Right lung (tissue), 5 donors: Measurements from ENCODE around the gene AHNAK. TPM values are rescaled to one million over a fixed set of nuclear protein-coding genes. Genes with fewer than 3 reads are reported as not detected.
"Not testable (repeated sequence)": the region's sequence is repeated elsewhere in the genome, so short reads cannot be mapped to it uniquely, and the experiment has no call there.

Source experiments
- DNase-seq, 2 donors: peaks; one replicate each; pipeline ENCODE4 v3.0.0-alpha.2; 2013
- polyA plus RNA-seq, 5 donors: library from polyadenylated mRNA; unstranded; fragments of 120-200 nt; gene quantifications; one replicate each; pipeline versions ENCODE4 v1.2.1 to v1.2.3, GENCODE V29; 2013; ENCODE audit warnings: inconsistent platforms in 1 of 5, low replicate concordance in 1 of 5; ENCODE audit not compliant: insufficient read length in 5 of 5, insufficient read depth in 1 of 5

AHNAK gene
- polyA plus RNA-seq, 5 donors, result 154 to 240 (median 173) TPM

DNA sequence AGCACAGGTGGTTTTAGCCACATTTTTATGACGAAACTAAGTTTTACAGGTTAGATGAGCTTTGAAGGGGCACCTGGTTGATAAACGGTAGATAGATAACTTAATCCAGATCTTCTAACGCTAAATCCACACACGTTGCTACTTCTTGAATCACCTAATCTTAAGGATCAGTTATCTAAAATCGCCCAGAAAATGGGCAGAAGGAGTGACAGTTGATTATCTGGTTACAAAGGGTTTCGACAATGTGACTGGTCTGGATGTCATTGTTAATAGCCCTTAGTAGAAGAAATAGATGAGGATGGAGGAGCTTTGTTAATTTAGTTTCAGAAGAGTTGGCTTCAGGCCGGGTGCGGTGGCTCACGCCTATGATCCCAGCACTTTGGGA, 84.1 kb downstream of the AHNAK start:
- DNase-seq, result no peak

- DNase-seq, result no peak
Observed at GRCh38 chr11:62461740-62462507, 84.7 kb downstream of the AHNAK start.

DNA sequence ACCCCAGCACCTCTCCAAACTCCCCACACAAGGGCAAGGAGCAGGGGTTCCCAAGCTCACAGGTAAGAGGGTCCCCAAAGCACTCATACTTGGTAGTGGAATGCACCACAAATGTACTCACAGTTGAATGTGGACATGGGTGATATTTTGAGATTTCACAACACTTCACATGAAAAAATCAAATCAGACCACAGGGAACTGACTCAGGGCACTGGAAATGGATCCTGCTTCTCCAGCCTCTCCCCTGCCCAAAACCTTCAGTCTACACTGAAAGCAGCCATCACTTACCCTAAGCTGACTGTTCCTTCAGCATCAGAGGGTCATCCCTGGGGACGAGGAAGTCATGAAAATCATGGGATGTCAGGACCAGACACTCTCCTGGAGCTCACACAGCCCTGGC, 87.5 kb downstream of the AHNAK start:
- DNase-seq, result no peak

DNA sequence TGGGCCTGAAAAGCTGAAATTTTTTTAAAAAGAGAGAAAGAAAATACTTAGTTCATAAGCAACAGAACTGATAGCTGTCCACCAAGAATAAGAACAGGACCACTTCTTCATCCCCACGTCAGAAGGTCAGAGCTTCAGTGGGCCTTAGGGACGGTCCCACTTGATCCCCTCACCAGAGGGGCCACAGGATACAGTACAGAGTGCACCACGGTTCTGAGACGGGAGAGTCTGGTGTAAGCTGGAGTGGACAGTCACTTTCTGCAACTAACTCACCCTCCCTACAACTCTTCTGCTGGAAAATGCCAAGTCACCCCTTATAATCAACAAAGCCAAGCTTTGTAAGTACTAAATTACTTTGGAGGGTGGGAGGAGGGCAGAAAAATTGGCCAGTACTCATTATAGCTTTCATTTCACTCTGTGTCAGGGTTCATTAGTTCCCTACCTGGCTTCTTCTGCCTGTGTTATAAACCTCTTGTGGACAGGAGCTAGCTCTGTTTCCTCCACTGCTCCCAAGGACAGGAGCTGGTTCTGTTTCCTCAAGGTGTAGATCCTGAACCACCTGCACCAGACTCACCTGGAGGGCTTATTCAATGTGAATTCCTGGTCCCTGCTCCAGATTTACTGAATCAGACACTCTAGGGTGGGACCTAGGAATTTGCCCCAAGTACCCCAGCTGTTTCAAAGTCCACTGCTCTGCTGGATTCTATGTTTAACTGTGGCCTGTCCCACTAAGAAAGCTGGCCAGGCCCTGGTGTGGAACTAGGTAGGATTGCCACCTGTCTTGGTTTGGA, 88.2 kb downstream of the AHNAK start:
- no peak for DNase-seq

GRCh38 chr11:62457478-62457877, 89.1 kb downstream of the AHNAK start:
- DNase-seq, result no peak

- no peak for DNase-seq
Observed at GRCh38 chr11:62456630-62457029, 90.0 kb downstream of the AHNAK start.

DNA sequence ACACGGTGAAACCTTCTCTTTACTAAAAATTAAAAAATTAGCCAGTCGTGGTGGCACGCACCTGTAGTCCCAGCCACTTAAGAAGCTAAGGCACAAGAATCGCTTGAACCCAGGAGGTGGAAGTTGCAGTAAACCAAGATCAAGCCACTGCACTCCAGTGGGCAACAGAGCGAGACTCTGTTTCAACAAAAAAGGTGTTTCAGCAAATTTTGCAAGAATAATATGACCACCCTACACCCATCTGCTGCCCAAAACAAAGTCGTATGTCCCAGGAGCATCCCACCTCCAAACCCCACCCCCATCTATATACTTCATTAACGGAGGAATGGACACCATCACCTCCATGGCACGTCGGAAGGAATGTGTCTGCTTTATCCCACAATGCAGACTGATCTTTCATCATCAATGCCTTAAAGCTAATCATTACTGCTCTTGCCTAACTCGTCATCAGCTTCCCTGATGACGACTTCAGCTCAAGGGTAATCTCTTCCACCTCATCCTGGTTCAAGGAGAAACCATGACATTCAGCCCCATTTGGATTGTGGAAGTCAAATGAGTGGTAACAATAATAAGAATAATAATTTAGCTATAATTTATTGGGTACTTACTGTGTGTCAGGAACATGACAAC, 93.7 kb downstream of the AHNAK start:
- DNase-seq, result no peak

- no peak for DNase-seq
Observed at GRCh38 chr11:62452261-62452660, 94.3 kb downstream of the AHNAK start.

DNA sequence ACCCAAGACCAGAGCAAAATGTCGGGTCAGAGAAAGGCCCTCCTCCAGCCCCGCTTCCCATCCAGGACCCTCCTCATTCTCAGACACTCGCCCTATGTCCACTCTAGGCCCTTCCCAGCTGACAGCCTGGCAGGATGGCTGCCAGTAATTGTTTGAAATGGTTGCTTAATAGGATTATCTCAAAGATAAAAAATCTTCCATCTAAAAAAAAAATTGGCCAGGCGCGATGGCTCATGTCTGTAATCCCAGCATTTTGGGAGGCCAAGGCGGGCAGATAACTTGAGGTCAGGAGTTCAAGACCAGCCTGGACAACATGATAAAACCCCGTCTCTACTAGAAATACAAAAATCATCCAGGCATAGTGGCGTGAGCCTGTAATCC, 95.4 kb downstream of the AHNAK start:
- DNase-seq, result peak; percentile 39 to 42

DNA sequence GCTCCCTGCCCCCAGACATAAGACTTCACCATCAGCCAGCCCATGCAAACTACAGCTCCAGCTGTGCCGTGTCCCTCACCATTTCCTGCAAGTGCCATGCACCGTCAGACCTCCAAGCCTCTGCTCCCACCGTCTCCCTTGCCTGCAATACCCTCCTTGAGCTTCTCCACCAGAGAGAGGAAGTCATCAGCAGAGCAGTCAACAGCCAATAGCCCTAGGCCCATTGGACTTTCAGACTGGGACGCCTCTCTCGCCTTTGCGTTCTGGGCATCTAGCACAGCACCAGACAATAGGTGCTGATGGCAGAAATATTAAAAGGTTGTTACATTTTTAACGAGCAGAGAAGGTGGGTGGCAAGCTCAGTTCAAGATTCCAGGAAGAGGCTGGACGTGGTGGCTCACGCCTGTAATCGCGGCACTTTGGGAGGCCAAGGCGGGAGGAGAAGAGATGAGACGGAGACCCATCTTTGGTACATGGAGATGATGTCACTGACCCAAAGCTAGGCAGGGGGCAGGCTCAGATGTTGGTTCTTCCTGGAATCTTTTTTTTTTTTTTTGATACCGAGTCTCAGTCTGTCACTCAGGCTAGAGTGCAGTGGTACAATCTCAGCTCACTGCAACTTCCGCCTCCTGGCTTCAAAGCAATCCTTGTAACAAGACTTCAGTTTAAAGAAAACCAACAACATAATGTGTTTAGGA, 95.9 kb downstream of the AHNAK start:
- DNase-seq, result no peak

- not testable (repeated sequence) for DNase-seq
Observed at GRCh38 chr11:62449912-62450311, 96.7 kb downstream of the AHNAK start.

GRCh38 chr11:62449451-62449851, 97.2 kb downstream of the AHNAK start:
- no peak for DNase-seq

DNA sequence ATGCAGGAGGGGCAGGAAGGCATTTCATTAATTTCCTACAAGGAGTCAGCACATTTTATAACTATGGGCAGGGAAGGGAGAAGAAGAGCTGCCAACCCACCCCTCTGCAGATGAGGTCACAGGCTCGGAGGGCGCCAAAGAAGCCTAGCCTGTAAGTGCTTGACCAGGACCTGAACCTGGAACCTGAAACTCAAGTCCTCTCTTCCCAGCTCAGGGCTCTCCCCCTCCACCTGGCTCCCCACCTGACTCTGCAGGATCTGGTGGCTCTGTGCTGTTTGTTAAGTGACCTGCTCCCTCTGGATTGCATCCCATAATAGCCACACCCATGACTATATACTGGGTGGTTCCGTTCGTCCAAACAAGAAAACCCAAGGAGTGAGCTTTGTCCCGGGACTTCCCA, 100.5 kb downstream of the AHNAK start:
- DNase-seq, result no peak

DNA sequence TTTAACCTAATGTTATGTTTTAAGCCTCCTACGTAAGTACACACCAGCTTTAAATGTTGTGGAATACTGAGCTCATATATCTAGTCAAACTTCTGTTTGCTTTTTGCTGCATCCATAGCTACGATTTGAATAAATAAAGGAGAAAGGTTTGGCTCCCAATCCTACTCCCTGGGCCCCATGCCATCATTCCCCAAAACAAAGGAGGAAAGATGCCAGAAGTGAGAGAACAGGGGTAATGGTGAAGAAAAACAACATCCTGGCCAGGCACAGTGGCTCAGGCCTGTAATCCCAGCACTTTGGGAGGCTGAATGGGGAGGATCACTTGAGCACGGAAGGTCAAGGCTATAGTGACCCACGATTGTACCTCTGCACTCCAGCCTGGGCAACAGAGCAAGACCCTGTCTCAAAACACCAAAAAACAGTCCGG, 101.3 kb downstream of the AHNAK start:
- peak; percentile 84 to 92 for DNase-seq

GRCh38 chr11:62444835-62445234, 101.8 kb downstream of the AHNAK start:
- no peak for DNase-seq

DNA sequence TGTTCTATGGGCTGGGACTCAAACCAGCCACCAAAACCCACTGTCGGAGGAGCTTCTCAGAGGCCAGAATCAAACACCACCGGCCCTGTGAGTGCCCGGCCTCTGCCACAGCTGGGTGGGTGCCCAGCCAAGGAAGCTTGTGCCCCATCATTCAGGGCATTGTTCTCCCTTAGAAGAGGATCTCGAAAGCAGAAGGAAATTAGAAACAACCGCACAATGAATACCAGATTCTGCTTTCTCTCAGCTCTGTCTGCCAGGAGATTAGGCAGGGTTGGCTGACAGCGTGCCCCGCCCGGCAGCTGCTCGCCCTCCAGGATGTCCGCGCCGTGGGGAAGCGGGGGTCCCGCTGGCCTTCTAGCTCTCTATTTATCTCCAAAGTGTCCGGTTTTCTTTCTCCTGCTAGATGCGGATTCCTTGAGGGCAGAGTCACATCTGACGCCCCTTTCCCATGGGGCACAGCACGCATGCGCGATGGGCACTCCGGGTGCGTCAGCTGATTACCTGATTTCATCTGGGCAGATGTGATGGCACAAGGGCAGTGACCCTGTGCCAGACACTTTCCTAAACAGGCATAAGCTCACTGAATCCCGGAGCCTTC, 102.3 kb downstream of the AHNAK start:
- DNase-seq, result peak; percentile 63 to 64

DNA sequence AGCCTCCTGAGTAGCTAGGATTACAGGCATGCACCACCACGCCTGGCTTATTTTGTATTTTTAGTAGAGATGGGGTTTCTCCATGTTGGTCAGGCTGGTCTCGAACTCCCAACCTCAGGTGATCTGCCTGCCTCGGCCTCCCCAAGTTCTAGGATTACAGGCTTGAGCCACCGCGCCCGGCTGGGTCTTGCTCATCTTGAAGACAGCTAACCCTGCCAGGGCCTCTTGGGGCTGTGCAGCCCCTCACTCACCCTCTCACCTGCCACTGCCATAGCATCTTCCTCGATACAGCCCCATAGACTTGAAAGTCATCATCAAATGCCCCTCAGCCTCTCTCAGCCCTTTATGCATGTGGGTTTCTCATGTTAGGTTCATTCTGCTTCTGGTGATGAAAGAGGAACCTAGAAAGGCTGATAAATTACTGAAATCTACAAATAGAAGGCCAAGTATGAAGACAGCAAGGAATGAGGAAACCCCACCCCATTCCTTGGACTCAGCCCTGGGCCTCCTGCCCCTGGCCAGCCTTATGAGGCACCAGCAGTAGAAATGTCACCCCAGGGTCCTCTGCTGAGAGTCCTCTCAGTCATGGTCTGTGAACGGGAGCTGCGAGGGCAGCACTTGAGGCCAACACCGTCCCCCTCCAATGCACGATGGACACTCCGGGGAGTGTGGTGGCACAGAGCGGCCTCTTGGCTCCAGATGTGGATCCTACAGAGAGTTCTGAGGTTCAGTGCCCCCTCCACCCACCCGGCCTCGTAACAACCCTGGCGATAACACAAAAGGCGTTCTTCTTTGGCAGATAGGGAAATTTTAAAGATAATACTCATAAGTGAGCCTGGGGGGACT, 103.0 kb downstream of the AHNAK start:
- DNase-seq, result no peak

- DNase-seq, result peak in 1 of 2 donors; percentile 49
Observed at GRCh38 chr11:62439785-62440602, 106.6 kb downstream of the AHNAK start.

DNA sequence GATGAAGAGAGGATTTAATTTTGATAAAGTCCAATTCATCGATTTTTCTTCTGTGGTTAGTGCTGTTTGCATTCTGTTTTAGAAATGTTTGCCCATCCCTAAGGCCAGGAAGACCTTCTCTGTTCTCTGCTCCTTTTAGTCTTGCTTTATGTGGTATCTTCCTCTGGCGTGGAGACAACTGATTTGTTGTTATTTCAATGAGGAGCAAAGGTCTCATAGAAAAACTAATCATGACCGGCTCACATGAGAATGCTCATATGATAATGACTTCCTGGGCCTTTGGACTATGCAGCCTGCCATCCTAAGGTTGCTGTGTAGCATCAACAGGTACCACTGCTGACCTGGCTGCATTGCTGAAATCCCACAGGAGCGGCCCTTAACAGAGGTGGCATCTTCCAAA, 108.0 kb downstream of the AHNAK start:
- no peak for DNase-seq

DNA sequence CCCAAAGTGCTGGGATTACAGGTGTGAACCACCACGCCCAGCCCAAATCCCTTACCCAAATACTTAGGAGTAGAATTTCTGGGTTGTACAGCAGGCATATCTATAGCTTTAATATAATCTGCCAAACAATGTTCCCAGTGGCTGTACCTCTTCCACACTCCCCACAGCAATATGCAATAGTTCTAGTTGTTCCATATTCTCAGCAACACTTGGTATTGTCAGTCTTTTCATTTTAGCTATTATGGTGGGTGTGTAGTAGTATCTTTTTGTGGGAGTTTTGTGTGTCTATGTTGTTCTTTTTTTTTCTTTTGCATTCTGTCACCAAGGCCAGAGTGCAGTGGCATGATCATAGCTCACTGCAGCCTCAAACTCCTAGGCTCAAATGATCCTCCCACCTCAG, 109.0 kb downstream of the AHNAK start:
- DNase-seq, result no peak
